MCF 10A (cell line): ENCODE measurements around the gene KIF22. TPM values are rescaled to one million over a fixed set of nuclear protein-coding genes. Genes with fewer than 3 reads are reported as not detected.
"Not testable (repeated sequence)": the region's sequence is repeated elsewhere in the genome, so short reads cannot be mapped to it uniquely, and the experiment has no call there.

Experiments used
- BruUV-seq: library from RNA; stranded (reverse); fragments of 400-500 nt; replicated peaks from 2 replicates; lab custom pipeline; 2021; lab: Mats Ljungman, UMichigan
- CTCF ChIA-PET: fragments of 300-600 bp; sonication (Branson Sonifier 250); formaldehyde crosslinking; extraction: SDS; loops from one replicate; lab custom pipeline; 2021; ENCODE audit warnings: antibody characterized with exemption, inconsistent platforms; lab: Yijun Ruan, JAX
- POLR2A ChIA-PET: fragments of 300-600, 350-650 bp; sonication (Branson Sonifier 250); formaldehyde crosslinking; extraction: SDS; loops from one replicate; lab custom pipeline; 2020; ENCODE audit warnings: antibody characterized with exemption, inconsistent platforms; lab: Yijun Ruan, JAX
- DNase-seq: peaks from one replicate; pipeline ENCODE4 v3.0.0-alpha.2; 2018; ENCODE audit not compliant: unreplicated experiment
- H3K27ac Mint-ChIP-seq: one replicate; pipeline ENCODE4 v1.8.0; 2022; ENCODE audit warnings: mild to moderate bottlenecking, low read depth, mixed read lengths; ENCODE audit not compliant: unreplicated experiment
- H3K27me3 Mint-ChIP-seq: one replicate; pipeline ENCODE4 v1.8.0; 2022; ENCODE audit warnings: mixed read lengths; ENCODE audit not compliant: insufficient read depth, unreplicated experiment
- H3K36me3 Mint-ChIP-seq: one replicate; pipeline ENCODE4 v1.8.0; 2022; ENCODE audit warnings: mild to moderate bottlenecking, moderate library complexity, mixed read lengths; ENCODE audit not compliant: insufficient read depth, unreplicated experiment
- H3K4me1 Mint-ChIP-seq: one replicate; pipeline ENCODE4 v1.8.0; 2022; ENCODE audit warnings: mixed read lengths; ENCODE audit not compliant: insufficient read depth, unreplicated experiment
- H3K4me3 Mint-ChIP-seq: one replicate; pipeline ENCODE4 v1.8.0; 2022; ENCODE audit warnings: mild to moderate bottlenecking, moderate library complexity, mixed read lengths; ENCODE audit not compliant: unreplicated experiment
- H3K9me3 Mint-ChIP-seq: one replicate; pipeline ENCODE4 v1.8.0; 2022; ENCODE audit warnings: mixed read lengths; ENCODE audit not compliant: unreplicated experiment
- CTCF ChIP-seq: fragments of 200-600 bp; IDR thresholded peaks from one replicate; pipeline ENCODE4 v1.8.0; 2022; ENCODE audit warnings: antibody characterized with exemption, mild to moderate bottlenecking; ENCODE audit not compliant: unreplicated experiment
- intact Hi-C: fragments of 100-400 bp; cut with micrococcal nuclease; formaldehyde crosslinking; loops from 2 replicates; pipeline ENCODE4 v1.14.1; 2022
- total RNA-seq: library from RNA; stranded (reverse); gene quantifications from 2 replicates; pipeline ENCODE4 v1.2.3, GENCODE V29; 2022

Gene KIF22
- total RNA-seq, 1 experiment from 2014 or later = 53.8 TPM

- BruUV-seq = no TSS peak
- H3K9me3 Mint-ChIP-seq = no peaks in the 10 kb centered on the region
- TF ChIP-seq CTCF = no peak
- peaks cover 54% of the 10 kb centered on the region for H3K36me3 Mint-ChIP-seq
- DNase-seq = no peak
- ChIA-PET CTCF (no interaction called here), POLR2A (no interaction called here)
- H3K27me3 Mint-ChIP-seq = no peaks in the 10 kb centered on the region
- peaks cover 5% of the 10 kb centered on the region for H3K4me1 Mint-ChIP-seq
- no peak overlapping the region for H3K27ac Mint-ChIP-seq
- intact Hi-C loops = no loop called here
- H3K4me3 Mint-ChIP-seq = no peak overlapping the region
Observed at GRCh38 chr16:29831490-29831889, 40.9 kb downstream of the KIF22 start.

DNA sequence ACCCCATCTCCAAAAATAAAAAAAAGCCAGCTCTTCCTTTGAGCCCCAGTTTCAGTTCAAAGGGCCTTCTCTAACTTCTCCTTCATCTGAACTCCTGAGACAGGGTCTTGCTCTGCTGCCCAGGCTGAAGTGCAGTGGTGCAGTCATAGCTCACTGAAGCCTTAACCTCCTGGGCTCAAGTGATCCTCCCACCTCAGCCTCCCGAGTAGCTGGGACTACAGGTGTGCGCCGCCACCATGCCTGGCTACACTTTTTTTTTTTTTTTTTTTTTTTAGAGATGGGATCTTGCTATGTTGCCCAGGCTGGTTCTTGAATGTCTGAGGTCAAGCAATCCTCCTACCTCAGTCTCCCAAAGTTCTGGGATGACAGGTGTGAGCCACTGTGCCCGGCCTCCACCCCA lies 42.7 kb downstream of the KIF22 start:
- CTCF ChIA-PET = interaction anchor here (0.6 kb wide), 1 partner anchor 173 kb away, joined by 4 read pairs; no protein-coding TSS in a partner anchor
- DNase-seq, H3K27ac Mint-ChIP-seq, H3K27me3 Mint-ChIP-seq, H3K4me1 Mint-ChIP-seq, intact Hi-C loops, H3K9me3 Mint-ChIP-seq, BruUV-seq, H3K4me3 Mint-ChIP-seq: not testable (repeated sequence)
- H3K36me3 Mint-ChIP-seq = peaks cover 71% of the 10 kb centered on the region
- POLR2A ChIA-PET = interaction anchor here (0.6 kb wide), 1 partner anchor 9 kb away, joined by 3 read pairs; no protein-coding TSS in a partner anchor

DNA sequence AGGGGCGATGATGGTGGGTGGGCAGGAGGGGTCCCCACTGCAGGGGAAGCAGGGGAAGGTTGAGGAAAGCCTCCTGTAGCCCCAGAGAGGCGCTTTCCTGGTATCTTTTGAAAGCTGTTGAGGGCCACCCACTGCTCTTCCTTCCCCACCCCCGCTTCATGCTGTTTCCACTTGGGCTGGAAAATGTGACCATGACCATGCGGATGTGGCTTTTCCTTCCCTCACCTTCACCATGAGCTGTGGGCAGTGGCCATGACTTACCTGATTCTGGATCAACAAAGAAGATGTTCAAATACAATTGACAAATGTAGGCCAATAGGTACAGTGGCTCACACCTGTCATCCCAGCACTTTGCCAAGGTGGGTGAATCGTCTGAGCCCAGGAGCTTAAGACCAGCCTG lies 43.5 kb downstream of the KIF22 start:
- ChIA-PET POLR2A (interaction anchor here (1.3 kb wide), 1 partner anchor 14 kb away, joined by 4 read pairs; no protein-coding TSS in a partner anchor), CTCF (interaction anchor here (0.6 to 1.3 kb wide), 2 partner anchors 14 to 158 kb away, joined by 4 read pairs; no protein-coding TSS in a partner anchor)
- TF ChIP-seq CTCF = no peak
- no peaks in the 10 kb centered on the region for H3K27me3 Mint-ChIP-seq
- peaks cover 5% of the 10 kb centered on the region for H3K4me1 Mint-ChIP-seq
- intact Hi-C loops = no loop called here
- peaks cover 80% of the 10 kb centered on the region for H3K36me3 Mint-ChIP-seq
- H3K27ac Mint-ChIP-seq = no peak overlapping the region
- BruUV-seq = no TSS peak
- no peak overlapping the region for H3K4me3 Mint-ChIP-seq
- DNase-seq = no peak
- no peaks in the 10 kb centered on the region for H3K9me3 Mint-ChIP-seq

DNA sequence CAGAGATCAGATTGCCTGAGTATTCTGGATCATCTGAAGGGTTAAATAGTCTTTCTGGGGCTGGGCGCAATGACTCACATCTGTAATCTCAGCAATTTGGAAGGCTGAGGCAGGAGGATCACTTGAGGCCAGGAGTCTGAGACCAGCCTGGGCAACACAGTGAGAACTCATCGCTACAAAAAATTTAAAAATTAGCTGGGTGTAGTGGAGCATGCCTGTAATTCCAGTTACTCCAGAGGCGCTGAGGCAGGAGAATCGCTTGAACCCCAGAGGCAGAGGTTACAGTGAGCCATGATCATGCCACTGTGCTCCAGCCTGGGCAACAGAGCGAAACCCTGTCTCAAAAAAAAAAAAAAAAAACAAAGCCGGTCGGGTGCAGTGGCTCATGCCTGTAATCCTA lies 45.4 kb downstream of the KIF22 start:
- Mint-ChIP-seq H3K9me3 (no peaks in the 10 kb centered on the region), H3K27ac (no peak overlapping the region), H3K27me3 (no peaks in the 10 kb centered on the region), H3K4me3 (no peak overlapping the region), H3K4me1 (no peaks in the 10 kb centered on the region), H3K36me3 (peaks cover 98% of the 10 kb centered on the region)
- ChIA-PET CTCF (no interaction called here), POLR2A (no interaction called here)
- BruUV-seq = no TSS peak
- intact Hi-C loops = no loop called here
- no peak for TF ChIP-seq CTCF
- no peak for DNase-seq

DNA sequence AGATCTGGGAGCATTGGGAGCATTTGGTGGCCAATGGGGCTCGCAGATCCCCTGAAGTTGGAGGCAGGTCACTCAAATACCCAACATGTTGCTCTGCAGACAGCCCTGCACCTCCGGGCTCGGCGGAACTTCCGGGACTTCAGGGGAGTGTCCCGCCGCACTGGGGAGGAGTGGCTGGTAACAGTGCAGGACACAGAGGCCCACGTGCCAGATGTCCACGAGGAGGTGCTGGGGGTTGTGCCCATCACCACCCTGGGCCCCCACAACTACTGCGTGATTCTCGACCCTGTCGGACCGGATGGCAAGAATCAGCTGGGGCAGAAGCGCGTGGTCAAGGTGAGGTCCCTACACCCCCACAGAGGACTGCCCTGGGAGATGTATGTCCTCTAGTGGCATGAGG lies 46.1 kb downstream of the KIF22 start:
- Mint-ChIP-seq H3K27me3 (no peaks in the 10 kb centered on the region), H3K27ac (no peak overlapping the region), H3K9me3 (no peaks in the 10 kb centered on the region), H3K36me3 (peaks cover 99% of the 10 kb centered on the region), H3K4me3 (no peak overlapping the region), H3K4me1 (no peaks in the 10 kb centered on the region)
- BruUV-seq = no TSS peak
- no peak for DNase-seq
- intact Hi-C loops = no loop called here
- POLR2A ChIA-PET = no interaction called here
- no peak for TF ChIP-seq CTCF
- CTCF ChIA-PET = no interaction called here
